Neuronal stem cell (in vitro differentiated cells): ENCODE results near the gene TMCC3.
"Not testable (repeated sequence)": the region's sequence is repeated elsewhere in the genome, so short reads cannot be mapped to it uniquely, and the experiment has no call there.

ENCODE experiments used
- DNase-seq: peaks from one replicate; pipeline ENCODE4 v3.0.0-alpha.2; 2013; ENCODE audit warnings: low spot score
- H2AFZ ChIP-seq: one replicate; pipeline ENCODE4 v1.6.1; 2013; ENCODE audit warnings: mild to moderate bottlenecking, low read length, inconsistent platforms
- H2AK5ac ChIP-seq: 2 replicates; pipeline ENCODE4 v1.6.1; 2013; ENCODE audit warnings: low read depth, mild to moderate bottlenecking, inconsistent platforms, low read length, moderate library complexity, mixed read lengths
- H2BK120ac ChIP-seq: 2 replicates; pipeline ENCODE4 v1.6.1; 2013; ENCODE audit warnings: low read depth, mild to moderate bottlenecking, inconsistent platforms, low read length, moderate library complexity, mixed read lengths
- H2BK12ac ChIP-seq: one replicate; pipeline ENCODE4 v1.6.1; 2013; ENCODE audit warnings: low read length, inconsistent platforms
- H2BK15ac ChIP-seq: 2 replicates; pipeline ENCODE4 v1.6.1; 2013; ENCODE audit warnings: mild to moderate bottlenecking, low read length, inconsistent platforms, mixed read lengths
- H2BK5ac ChIP-seq: one replicate; pipeline ENCODE4 v1.6.1; 2013; ENCODE audit warnings: inconsistent platforms, mild to moderate bottlenecking, low read length, moderate library complexity
- H3K14ac ChIP-seq: one replicate; pipeline ENCODE4 v1.6.1; 2013; ENCODE audit warnings: low read length, inconsistent platforms
- H3K18ac ChIP-seq: 2 replicates; pipeline ENCODE4 v1.6.1; 2013; ENCODE audit warnings: low read length, inconsistent platforms
- H3K23ac ChIP-seq: 2 replicates; pipeline ENCODE4 v1.6.1; 2013; ENCODE audit warnings: low read depth, mild to moderate bottlenecking, mixed read lengths, low read length, inconsistent platforms; ENCODE audit not compliant: poor library complexity
- H3K27ac ChIP-seq: replicated peaks from 3 replicates; pipeline ENCODE4 v1.5.1; 2013; ENCODE audit warnings: low read length, inconsistent platforms
- H3K27me3 ChIP-seq, 3 experiments: 2 replicates each; pipeline ENCODE4 v1.6.1; 2013; ENCODE audit warnings: low read length in 3 of 3, mild to moderate bottlenecking in 2 of 3, inconsistent platforms in 1 of 3, low read depth in 1 of 3, mixed read lengths in 1 of 3, moderate library complexity in 1 of 3; ENCODE audit not compliant: control insufficient read depth in 3 of 3, insufficient read depth in 3 of 3
- H3K36me3 ChIP-seq, 2 donors: replicated peaks in 1 of 2; 2 replicates each; pipeline ENCODE4 v1.6.1; 2013; ENCODE audit warnings: low read length in 2 of 2; ENCODE audit not compliant: control insufficient read depth in 2 of 2, insufficient read depth in 2 of 2
- H3K4ac ChIP-seq: 2 replicates; pipeline ENCODE4 v1.6.1; 2013; ENCODE audit warnings: inconsistent platforms, mild to moderate bottlenecking, low read length, moderate library complexity
- H3K4me1 ChIP-seq, 2 donors: 1 replicate in 1 of 2; 2 replicates in 1 of 2; pipeline ENCODE4 v1.6.1; 2013; ENCODE audit warnings: low read length in 2 of 2, low read depth in 1 of 2; ENCODE audit not compliant: control insufficient read depth in 2 of 2, insufficient read depth in 1 of 2
- H3K4me2 ChIP-seq: one replicate; pipeline ENCODE4 v1.6.1; 2013; ENCODE audit warnings: mild to moderate bottlenecking, low read length, inconsistent platforms; ENCODE audit not compliant: insufficient read depth, poor library complexity, severe bottlenecking
- H3K4me3 ChIP-seq, 2 donors: 2 replicates each; pipeline ENCODE4 v1.5.1; 2013; ENCODE audit warnings: low read length in 2 of 2, mild to moderate bottlenecking in 2 of 2, inconsistent platforms in 1 of 2, moderate library complexity in 1 of 2
- H3K79me1 ChIP-seq: one replicate; pipeline ENCODE4 v1.6.1; 2013; ENCODE audit warnings: low read depth, mild to moderate bottlenecking, inconsistent platforms, low read length, moderate library complexity
- H3K9ac ChIP-seq: one replicate; pipeline ENCODE4 v1.6.1; 2013; ENCODE audit warnings: mild to moderate bottlenecking, low read depth, low read length, inconsistent platforms; ENCODE audit not compliant: poor library complexity
- H3K9me3 ChIP-seq, 2 donors: replicated peaks in 1 of 2; 2 replicates each; pipeline versions ENCODE3 to v1.6.1; 2013; ENCODE audit warnings: low read length in 2 of 2, mild to moderate bottlenecking in 2 of 2, inconsistent platforms in 1 of 2, low read depth in 1 of 2, mixed read lengths in 1 of 2, moderate library complexity in 1 of 2; ENCODE audit not compliant: control insufficient read depth in 2 of 2, insufficient read depth in 1 of 2
- H4K8ac ChIP-seq: one replicate; pipeline ENCODE4 v1.6.1; 2013; ENCODE audit warnings: low read depth, mild to moderate bottlenecking, inconsistent platforms, low read length, moderate library complexity
- H4K91ac ChIP-seq: one replicate; pipeline ENCODE4 v1.6.1; 2013; ENCODE audit warnings: low read length, low read depth, mild to moderate bottlenecking, inconsistent platforms; ENCODE audit not compliant: poor library complexity
- WGBS, 2 donors: extraction: QIAGEN DNeasy Blood & Tissue Kit; methylation state at CpG; one replicate each; pipeline ENCODE4 v1.1.7; 2013; ENCODE audit warnings: missing lambda C conversion rate in 2 of 2, mixed read lengths in 1 of 2; ENCODE audit not compliant: insufficient read length in 2 of 2, insufficient replicate concordance in 1 of 2; ENCODE audit errors: extremely low coverage in 2 of 2; 5-methylcytosine and 5-hydroxymethylcytosine counted together

TMCC3 gene

DNA sequence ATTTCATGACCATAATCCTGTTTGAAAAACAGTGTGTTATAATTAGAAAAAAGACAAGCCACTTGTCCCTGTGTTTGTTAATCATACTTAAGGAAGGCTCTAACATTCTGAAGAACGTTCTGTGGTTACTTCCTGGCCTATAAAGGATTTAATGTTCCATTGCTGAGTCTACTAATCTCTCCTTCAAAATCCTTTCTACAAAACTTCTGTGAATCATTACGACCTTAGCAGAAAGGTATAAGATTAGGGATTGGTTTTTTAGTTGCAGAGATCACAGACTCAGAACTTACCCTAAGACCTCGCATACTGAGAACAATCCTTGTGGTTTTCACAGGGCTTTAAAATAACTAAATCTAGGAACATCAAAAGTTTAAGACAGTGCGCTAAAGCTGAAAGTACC, 48.3 kb downstream of the TMCC3 start:
- Histone ChIP-seq H2BK12ac (no peak overlapping the region), H3K4me2 (no peak overlapping the region), H4K8ac (no peak overlapping the region), H2BK120ac (no peak overlapping the region), H2AK5ac (no peak overlapping the region), H3K9me3 (no peaks in the 10 kb centered on the region), H3K27me3 (peaks cover 0 to 4% (median 0%) of the 10 kb centered on the region in 3 experiments), H3K14ac (no peak overlapping the region), H3K9ac (no peak overlapping the region), H3K23ac (no peak overlapping the region), H4K91ac (no peak overlapping the region), H3K4ac (no peak overlapping the region), H2AFZ (no peak overlapping the region), H2BK15ac (no peak overlapping the region), H2BK5ac (no peak overlapping the region), H3K27ac (no peak overlapping the region), H3K79me1 (no peaks in the 10 kb centered on the region), H3K4me1 (no peaks in the 10 kb centered on the region), H3K18ac (no peak overlapping the region), H3K36me3 (no peaks in the 10 kb centered on the region), H3K4me3 (no peak overlapping the region)
- WGBS, 2 donors = no CpG with 5 or more reads among the region's 4 CpGs
- no peak for DNase-seq

- not testable (repeated sequence) for H2BK120ac ChIP-seq, H3K9me3 ChIP-seq, H2BK5ac ChIP-seq, H3K36me3 ChIP-seq, H3K27me3 ChIP-seq, H2AFZ ChIP-seq, H2BK15ac ChIP-seq, H2AK5ac ChIP-seq, H3K79me1 ChIP-seq, H3K23ac ChIP-seq, DNase-seq, H3K9ac ChIP-seq, H3K4ac ChIP-seq, H3K4me1 ChIP-seq, H3K18ac ChIP-seq, H3K4me2 ChIP-seq, H3K27ac ChIP-seq, H3K14ac ChIP-seq, H4K8ac ChIP-seq, H4K91ac ChIP-seq, H2BK12ac ChIP-seq, H3K4me3 ChIP-seq
- no CpG with 5 or more reads among the region's 5 CpGs for WGBS, 2 donors
These were observed 49.0 kb downstream of the TMCC3 start for GRCh38 chr12:94601307-94601706.

DNA sequence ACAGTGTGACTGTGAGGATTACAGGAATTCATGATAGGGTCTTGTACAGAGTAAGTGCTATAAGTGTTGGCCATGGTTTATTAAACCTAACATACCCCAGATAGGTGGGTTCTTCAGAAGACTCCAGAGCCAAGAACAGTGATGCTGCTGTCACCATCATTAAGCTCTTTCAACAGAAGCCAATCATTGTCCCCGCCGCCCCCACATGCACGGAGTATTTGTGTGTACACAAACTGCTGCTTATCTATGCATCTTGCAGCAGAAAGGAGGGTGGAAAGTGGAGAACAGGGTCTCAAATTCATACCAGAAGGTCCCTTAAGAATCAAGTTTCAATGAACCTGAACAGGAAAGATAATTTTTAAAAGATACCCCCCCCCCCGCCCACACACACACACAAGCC, 51.2 kb downstream of the TMCC3 start:
- Histone ChIP-seq H2BK15ac (no peak overlapping the region), H3K9me3 (no peaks in the 10 kb centered on the region), H2BK120ac (no peak overlapping the region), H3K18ac (no peak overlapping the region), H3K79me1 (no peaks in the 10 kb centered on the region), H4K91ac (no peak overlapping the region), H3K14ac (no peak overlapping the region), H3K27me3 (peaks cover 0 to 9% (median 0%) of the 10 kb centered on the region in 3 experiments), H3K27ac (no peak overlapping the region), H3K23ac (no peak overlapping the region), H3K4me2 (no peak overlapping the region), H2AK5ac (no peak overlapping the region), H2AFZ (no peak overlapping the region), H3K4me1 (no peaks in the 10 kb centered on the region), H4K8ac (no peak overlapping the region), H3K4me3 (no peak overlapping the region), H3K9ac (no peak overlapping the region), H3K36me3 (no peaks in the 10 kb centered on the region), H2BK5ac (no peak overlapping the region), H3K4ac (no peak overlapping the region), H2BK12ac (no peak overlapping the region)
- WGBS, 2 donors = no CpG with 5 or more reads among the region's 4 CpGs
- DNase-seq = no peak

DNA sequence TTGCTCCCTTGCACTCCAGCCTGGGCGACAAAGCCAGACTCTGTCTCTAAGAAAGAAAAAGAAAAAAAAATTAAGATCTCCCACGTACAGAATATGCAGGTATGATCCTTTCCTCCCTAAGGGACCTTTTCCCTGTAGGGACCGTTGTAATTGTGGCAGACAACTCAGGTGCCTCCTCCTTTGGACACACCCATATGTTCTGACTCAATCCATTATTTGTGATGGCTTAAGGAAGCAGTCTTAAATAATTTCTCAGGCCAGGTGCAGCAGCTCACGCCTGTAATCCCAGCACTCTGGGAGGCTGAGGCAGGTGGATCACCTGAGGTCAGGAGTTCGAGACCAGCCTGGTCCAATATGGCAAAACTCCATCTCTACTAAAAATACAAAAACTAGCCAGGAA, 53.1 kb downstream of the TMCC3 start:
- Histone ChIP-seq H3K27me3 (peaks cover 0 to 9% (median 0%) of the 10 kb centered on the region in 3 experiments), H3K9me3 (no peaks in the 10 kb centered on the region), H2AK5ac (no peak overlapping the region), H3K4me3 (no peak overlapping the region), H2AFZ (no peak overlapping the region), H3K18ac (no peak overlapping the region), H3K9ac (no peak overlapping the region), H3K79me1 (no peaks in the 10 kb centered on the region), H3K4me1 (no peaks in the 10 kb centered on the region), H3K23ac (no peak overlapping the region), H2BK120ac (no peak overlapping the region), H3K4me2 (no peak overlapping the region), H2BK12ac (no peak overlapping the region), H3K27ac (no peak overlapping the region), H2BK5ac (no peak overlapping the region), H4K91ac (no peak overlapping the region), H4K8ac (no peak overlapping the region), H3K14ac (no peak overlapping the region), H3K4ac (no peak overlapping the region), H3K36me3 (no peaks in the 10 kb centered on the region), H2BK15ac (no peak overlapping the region)
- DNase-seq = no peak
- no CpG with 5 or more reads among the region's 5 CpGs for WGBS, 2 donors
